Adrenal gland (tissue), 12 donors: ENCODE measurements around the gene STRN4. TPM values are rescaled to one million over a fixed set of nuclear protein-coding genes. Genes with fewer than 3 reads are reported as not detected.
"Not testable (repeated sequence)": the region's sequence is repeated elsewhere in the genome, so short reads cannot be mapped to it uniquely, and the experiment has no call there.

Source experiments
- DNase-seq, 7 donors: peaks; one replicate each; pipeline ENCODE4 v3.0.0-alpha.2; 2019 to 2020
- H3K27ac ChIP-seq, 5 donors: fragments of 200-600 bp; sonication (generic) in 4 of 5; 1 replicate in 3 of 5; 2 replicates in 2 of 5; pipeline versions ENCODE4 v1.5.1 to v1.8.0; 2016 to 2020; ENCODE audit warnings: mild to moderate bottlenecking in 1 of 5
- H3K27me3 ChIP-seq: fragments of 200-600 bp; 2 replicates; pipeline ENCODE4 v1.8.0; 2021
- H3K36me3 ChIP-seq, 2 donors: fragments of 200-600 bp; replicated peaks in 1 of 2; 1 replicate in 1 of 2; 2 replicates in 1 of 2; pipeline versions ENCODE4 v1.5.1 to v1.8.0; 2018 to 2022
- H3K4me1 ChIP-seq, 2 donors: fragments of 200-600 bp; replicated peaks in 1 of 2; 1 replicate in 1 of 2; 2 replicates in 1 of 2; pipeline versions ENCODE4 v1.5.1 to v1.8.0; 2018 to 2021
- H3K4me3 ChIP-seq, 4 donors: fragments of 200-600 bp; sonication (generic) in 3 of 4; one replicate each; pipeline ENCODE4 v1.5.1; 2016 to 2018
- H3K9me3 ChIP-seq, 3 donors: fragments of 200-600 bp; sonication (generic) in 1 of 3; replicated peaks in 1 of 3; 1 replicate in 2 of 3; 2 replicates in 1 of 3; pipeline versions ENCODE4 v1.5.1 to v1.8.0; 2016 to 2021
- CTCF ChIP-seq, 6 experiments: fragments of 450-650 bp in 4 of 6; fragments of 200-600 bp in 2 of 6; sonication (generic) in 1 of 6; IDR thresholded peaks; 1 replicate in 5 of 6; 2 replicates in 1 of 6; pipeline versions ENCODE4 v1.5.1 to v1.8.0; 2016 to 2021; ENCODE audit warnings: antibody characterized with exemption in 6 of 6, mild to moderate bottlenecking in 2 of 6, moderate library complexity in 1 of 6
- POLR2A ChIP-seq, 2 donors: fragments of 450-650 bp; IDR thresholded peaks; one replicate each; pipeline ENCODE4 v1.6.1; 2017; ENCODE audit warnings: antibody characterized with exemption in 2 of 2, mild to moderate bottlenecking in 2 of 2, moderate library complexity in 1 of 2
- WGBS, 4 donors: extraction: QIAGEN DNeasy Blood & Tissue Kit in 2 of 4; methylation state at CpG; one replicate each; pipeline versions ENCODE4 v1.1.5 to v1.1.7; 2013 to 2017; 5-methylcytosine and 5-hydroxymethylcytosine counted together
- intact Hi-C, 2 donors: fragments of 100-400 bp; cut with DNase I; formaldehyde crosslinking; loops; one replicate each; pipeline versions ENCODE4 v1.14.1 to v1.15.0; 2022 to 2023
- polyA plus RNA-seq, 3 donors: library from polyadenylated mRNA; stranded (reverse); fragments of 200-250 nt in 2 of 3; fragments of 350-450 nt in 1 of 3; fragmentation: Illumina TruSeq in 1 of 3; extraction: RNeasy Lipid Tissue Mini Kit (QIAGEN cat#74804) in 1 of 3; gene quantifications; one replicate each; pipeline ENCODE4 v1.2.3, GENCODE V29; 2013 to 2014
- total RNA-seq, 9 donors: library from RNA; depleted of rRNA in 4 of 9; stranded (reverse); fragments of >200 nt in 4 of 9; fragments of 120-200 nt in 1 of 9; fragmentation: NEBNext Ultra II Directional in 1 of 9; extraction: Animal tissue kit (Norgen Biotek cat#: 25700) in 1 of 9; gene quantifications; one replicate each; pipeline versions ENCODE4 v1.1.0 to v1.2.4, GENCODE V29; 2013 to 2023
- donor health status: healthy with polysubstance abuse.
- donor health status: Bipolar disorder and iron deficiency.
- donor health status: DM: yes; HTN: yes; CAD: no.
- donor health status: DM: no; HTN: no; CAD: no.
- donor health status: DM: no; HTN: no; CAD: no.
- donor health status: DM: yes; HTN: yes; CAD: no.

The STRN4 gene
- total and polyA plus RNA-seq, 12 donors, result 22.3 to 92.8 (median 65.8) TPM

- TF ChIP-seq POLR2A (IDR thresholded peaks at IDR 0.05) (no peak), CTCF (IDR thresholded peaks at IDR 0.05) (no peak)
- WGBS, 4 donors, result 92 to 95% (median 93%) methylated on average over 24 to 33 of the region's 33 CpGs
- no peaks in the 10 kb centered on the region for H3K9me3 ChIP-seq
- no peak overlapping the region for H3K27ac ChIP-seq
- intact Hi-C loops, result no loop called here
- no peak for DNase-seq
- H3K36me3 ChIP-seq, result peaks cover 0 to 54% of the 10 kb centered on the region in 2 donors
- H3K4me1 ChIP-seq, result no peaks in the 10 kb centered on the region
- no peaks in the 10 kb centered on the region for H3K27me3 ChIP-seq
- no peak overlapping the region for H3K4me3 ChIP-seq
These were observed 31.0 kb upstream of the STRN4 start for GRCh38 chr19:46776927-46777911.

- Histone ChIP-seq H3K4me1 (no peaks in the 10 kb centered on the region), H3K27ac (no peak overlapping the region), H3K4me3 (no peak overlapping the region), H3K36me3 (peaks cover 0 to 41% of the 10 kb centered on the region in 2 donors), H3K9me3 (no peaks in the 10 kb centered on the region), H3K27me3 (no peaks in the 10 kb centered on the region)
- WGBS, 4 donors, result 80 to 93% (median 91%) methylated on average over 8 to 11 of the region's 11 CpGs
- TF ChIP-seq POLR2A (IDR thresholded peaks at IDR 0.05) (no peak), CTCF (IDR thresholded peaks at IDR 0.05) (no peak)
- DNase-seq, result no peak
- intact Hi-C loops, result no loop called here
These were observed 29.5 kb upstream of the STRN4 start for GRCh38 chr19:46775642-46776258.

- no peaks in the 10 kb centered on the region for H3K27me3 ChIP-seq
- intact Hi-C loops, result no loop called here
- TF ChIP-seq POLR2A (IDR thresholded peaks at IDR 0.05) (no peak), CTCF (IDR thresholded peaks at IDR 0.05) (no peak)
- no peak overlapping the region for H3K4me3 ChIP-seq
- WGBS, 4 donors, result 62 to 79% (median 70%) methylated on average over 7 of the region's 7 CpGs
- H3K9me3 ChIP-seq, result no peaks in the 10 kb centered on the region
- peaks cover 0 to 29% of the 10 kb centered on the region in 2 donors for H3K36me3 ChIP-seq
- no peak for DNase-seq
- no peak overlapping the region for H3K27ac ChIP-seq
- no peaks in the 10 kb centered on the region for H3K4me1 ChIP-seq
These were observed 26.8 kb upstream of the STRN4 start for GRCh38 chr19:46773018-46773399.

GRCh38 chr19:46772170-46773017 lies 26.1 kb upstream of the STRN4 start:
- TF ChIP-seq POLR2A (IDR thresholded peaks at IDR 0.05), result no peak
- no peak for TF ChIP-seq CTCF (IDR thresholded peaks at IDR 0.05)
- H3K27ac ChIP-seq, result no peak overlapping the region
- no peaks in the 10 kb centered on the region for H3K4me1 ChIP-seq
- H3K27me3 ChIP-seq, result no peaks in the 10 kb centered on the region
- no peak for DNase-seq
- peaks cover 0 to 28% of the 10 kb centered on the region in 2 donors for H3K36me3 ChIP-seq
- no peaks in the 10 kb centered on the region for H3K9me3 ChIP-seq
- 75 to 81% (median 79%) methylated on average over 11 to 12 of the region's 12 CpGs for WGBS, 4 donors
- H3K4me3 ChIP-seq, result no peak overlapping the region
- intact Hi-C loops, result no loop called here

GRCh38 chr19:46768746-46769145 lies 22.5 kb upstream of the STRN4 start:
- not testable (repeated sequence) for H3K4me3 ChIP-seq, H3K36me3 ChIP-seq, H3K27me3 ChIP-seq, H3K27ac ChIP-seq, H3K9me3 ChIP-seq, DNase-seq, H3K4me1 ChIP-seq
- 40 to 65% (median 57%) methylated on average over 1 to 4 of the region's 4 CpGs for whole genome bisulfite sequencing, 4 donors
- intact Hi-C loops, result loop anchor here in 1 of 2 donors (10.0 kb wide), 1 partner anchor 226 kb away; no protein-coding TSS in a partner anchor
